Measurements from ENCODE around the gene TFPI.

DNA sequence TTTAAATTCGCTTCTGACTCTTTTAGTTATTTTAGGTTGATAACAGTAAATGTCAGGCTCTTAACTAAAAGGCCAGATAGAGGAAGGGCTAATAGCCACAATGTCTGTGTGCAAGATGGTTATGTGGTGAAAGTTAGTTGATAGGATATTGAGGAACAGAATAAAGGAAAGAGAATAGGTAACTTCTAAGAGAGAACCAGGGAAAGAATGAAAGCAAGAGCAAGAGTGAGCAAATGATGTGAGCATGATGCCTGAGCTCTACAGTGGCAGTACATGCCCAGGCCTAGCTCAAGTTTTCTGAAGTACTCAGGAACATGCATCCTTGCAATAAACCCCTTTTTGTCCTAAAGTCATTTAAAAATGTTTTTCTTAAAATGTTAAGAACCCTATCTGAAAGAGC lies 12.5 kb upstream of the TFPI start:
- TF ChIP-seq, protein P1, sequence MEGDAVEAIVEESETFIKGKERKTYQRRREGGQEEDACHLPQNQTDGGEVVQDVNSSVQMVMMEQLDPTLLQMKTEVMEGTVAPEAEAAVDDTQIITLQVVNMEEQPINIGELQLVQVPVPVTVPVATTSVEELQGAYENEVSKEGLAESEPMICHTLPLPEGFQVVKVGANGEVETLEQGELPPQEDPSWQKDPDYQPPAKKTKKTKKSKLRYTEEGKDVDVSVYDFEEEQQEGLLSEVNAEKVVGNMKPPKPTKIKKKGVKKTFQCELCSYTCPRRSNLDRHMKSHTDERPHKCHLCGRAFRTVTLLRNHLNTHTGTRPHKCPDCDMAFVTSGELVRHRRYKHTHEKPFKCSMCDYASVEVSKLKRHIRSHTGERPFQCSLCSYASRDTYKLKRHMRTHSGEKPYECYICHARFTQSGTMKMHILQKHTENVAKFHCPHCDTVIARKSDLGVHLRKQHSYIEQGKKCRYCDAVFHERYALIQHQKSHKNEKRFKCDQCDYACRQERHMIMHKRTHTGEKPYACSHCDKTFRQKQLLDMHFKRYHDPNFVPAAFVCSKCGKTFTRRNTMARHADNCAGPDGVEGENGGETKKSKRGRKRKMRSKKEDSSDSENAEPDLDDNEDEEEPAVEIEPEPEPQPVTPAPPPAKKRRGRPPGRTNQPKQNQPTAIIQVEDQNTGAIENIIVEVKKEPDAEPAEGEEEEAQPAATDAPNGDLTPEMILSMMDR (IDR thresholded peaks at IDR 0.05) = no peak
- TF ChIP-seq POLR2A (IDR thresholded peaks at IDR 0.05; ENCODE audit: low read length) (no peak), JUN (IDR thresholded peaks at IDR 0.05) (no peak), SMC3 (IDR thresholded peaks at IDR 0.05) (no peak), CEBPB (IDR thresholded peaks at IDR 0.05) (no peak), MAZ (IDR thresholded peaks at IDR 0.05; ENCODE audit: borderline replicate concordance, low read depth, low read length) (no peak), EP300 (IDR thresholded peaks at IDR 0.05) (no peak), RAD21 (conservative IDR thresholded peaks at IDR 0.05 in 1 of 2, IDR thresholded peaks at IDR 0.05 in 1 of 2) (no peak), RFX5 (IDR thresholded peaks at IDR 0.05) (no peak), BHLHE40 (IDR thresholded peaks at IDR 0.05; ENCODE audit: low read depth, low read length) (no peak), HOXB5 (CRISPR knock-in tag; IDR thresholded peaks at IDR 0.05) (no peak)
- TF ChIP-seq, protein P2, sequence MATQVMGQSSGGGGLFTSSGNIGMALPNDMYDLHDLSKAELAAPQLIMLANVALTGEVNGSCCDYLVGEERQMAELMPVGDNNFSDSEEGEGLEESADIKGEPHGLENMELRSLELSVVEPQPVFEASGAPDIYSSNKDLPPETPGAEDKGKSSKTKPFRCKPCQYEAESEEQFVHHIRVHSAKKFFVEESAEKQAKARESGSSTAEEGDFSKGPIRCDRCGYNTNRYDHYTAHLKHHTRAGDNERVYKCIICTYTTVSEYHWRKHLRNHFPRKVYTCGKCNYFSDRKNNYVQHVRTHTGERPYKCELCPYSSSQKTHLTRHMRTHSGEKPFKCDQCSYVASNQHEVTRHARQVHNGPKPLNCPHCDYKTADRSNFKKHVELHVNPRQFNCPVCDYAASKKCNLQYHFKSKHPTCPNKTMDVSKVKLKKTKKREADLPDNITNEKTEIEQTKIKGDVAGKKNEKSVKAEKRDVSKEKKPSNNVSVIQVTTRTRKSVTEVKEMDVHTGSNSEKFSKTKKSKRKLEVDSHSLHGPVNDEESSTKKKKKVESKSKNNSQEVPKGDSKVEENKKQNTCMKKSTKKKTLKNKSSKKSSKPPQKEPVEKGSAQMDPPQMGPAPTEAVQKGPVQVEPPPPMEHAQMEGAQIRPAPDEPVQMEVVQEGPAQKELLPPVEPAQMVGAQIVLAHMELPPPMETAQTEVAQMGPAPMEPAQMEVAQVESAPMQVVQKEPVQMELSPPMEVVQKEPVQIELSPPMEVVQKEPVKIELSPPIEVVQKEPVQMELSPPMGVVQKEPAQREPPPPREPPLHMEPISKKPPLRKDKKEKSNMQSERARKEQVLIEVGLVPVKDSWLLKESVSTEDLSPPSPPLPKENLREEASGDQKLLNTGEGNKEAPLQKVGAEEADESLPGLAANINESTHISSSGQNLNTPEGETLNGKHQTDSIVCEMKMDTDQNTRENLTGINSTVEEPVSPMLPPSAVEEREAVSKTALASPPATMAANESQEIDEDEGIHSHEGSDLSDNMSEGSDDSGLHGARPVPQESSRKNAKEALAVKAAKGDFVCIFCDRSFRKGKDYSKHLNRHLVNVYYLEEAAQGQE (IDR thresholded peaks at IDR 0.05) = no peak
- TF ChIP-seq, protein P3, sequence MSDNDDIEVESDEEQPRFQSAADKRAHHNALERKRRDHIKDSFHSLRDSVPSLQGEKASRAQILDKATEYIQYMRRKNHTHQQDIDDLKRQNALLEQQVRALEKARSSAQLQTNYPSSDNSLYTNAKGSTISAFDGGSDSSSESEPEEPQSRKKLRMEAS (IDR thresholded peaks at IDR 0.05) = no peak

Measured in A549 (cell line).